NB4 (cell line): Measurements from ENCODE around the gene GALNT3.
A peak's percentile ranks its signal among the peaks of the same experiment; 100 is the strongest.

Experiments
- DNase-seq: peaks from one replicate; pipeline ENCODE4 v3.0.0; 2010; ENCODE audit warnings: low read depth
- H3K4me3 ChIP-seq: one replicate; pipeline ENCODE4 v1.5.1; 2011; ENCODE audit warnings: mild to moderate bottlenecking, low read depth, low read length, moderate library complexity
- MYC ChIP-seq: IDR thresholded peaks from 2 replicates; pipeline ENCODE4 v1.6.1; 2011; ENCODE audit warnings: low read depth, low read length
- POLR2A ChIP-seq: IDR thresholded peaks from 2 replicates; pipeline ENCODE4 v1.6.1; 2011; ENCODE audit warnings: mild to moderate bottlenecking; ENCODE audit not compliant: insufficient read length; ENCODE audit errors: extremely low read depth
- TF ChIP-seq, protein P1 (sequence below): IDR thresholded peaks from 2 replicates; pipeline ENCODE4 v1.6.1; 2011; ENCODE audit warnings: low read depth, low read length
- TF ChIP-seq, protein P2 (sequence below): IDR thresholded peaks from one replicate; pipeline ENCODE4 v1.5.1; 2012; ENCODE audit warnings: low read depth, low read length

GALNT3 gene

DNA sequence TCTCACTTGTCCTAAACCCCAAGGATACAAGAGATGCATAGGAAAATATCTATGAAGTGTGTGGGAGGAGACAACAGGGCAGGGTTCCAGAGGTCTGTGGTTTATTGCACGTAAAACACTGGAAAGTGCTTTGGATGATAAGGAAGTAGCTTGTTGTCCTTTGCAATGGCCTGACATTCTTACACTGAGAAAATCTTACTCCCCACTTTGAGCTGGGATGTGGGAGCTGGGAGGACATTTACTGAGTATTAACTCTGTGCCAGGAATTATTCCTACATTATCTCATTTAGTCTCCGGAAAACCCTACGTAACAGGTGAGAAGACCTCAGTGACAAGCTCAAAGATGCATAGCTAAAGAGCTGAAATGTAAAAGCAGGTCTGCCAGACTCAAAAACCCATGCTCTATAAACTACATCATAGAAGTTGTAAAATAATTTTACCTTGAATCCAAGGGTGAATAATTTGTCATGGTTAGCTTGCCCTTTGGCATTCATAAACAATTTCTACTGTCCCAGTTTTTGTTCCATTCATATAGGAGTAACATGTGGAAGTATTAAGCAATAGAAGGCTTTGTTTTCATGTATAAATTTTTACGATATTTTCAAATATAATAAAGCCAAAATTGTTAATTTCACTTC, 9.2 kb upstream of the GALNT3 start:
- no peak overlapping the region for H3K4me3 ChIP-seq
- TF ChIP-seq, protein P1, sequence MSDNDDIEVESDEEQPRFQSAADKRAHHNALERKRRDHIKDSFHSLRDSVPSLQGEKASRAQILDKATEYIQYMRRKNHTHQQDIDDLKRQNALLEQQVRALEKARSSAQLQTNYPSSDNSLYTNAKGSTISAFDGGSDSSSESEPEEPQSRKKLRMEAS = no peak
- no peak for TF ChIP-seq POLR2A
- TF ChIP-seq, protein P2, sequence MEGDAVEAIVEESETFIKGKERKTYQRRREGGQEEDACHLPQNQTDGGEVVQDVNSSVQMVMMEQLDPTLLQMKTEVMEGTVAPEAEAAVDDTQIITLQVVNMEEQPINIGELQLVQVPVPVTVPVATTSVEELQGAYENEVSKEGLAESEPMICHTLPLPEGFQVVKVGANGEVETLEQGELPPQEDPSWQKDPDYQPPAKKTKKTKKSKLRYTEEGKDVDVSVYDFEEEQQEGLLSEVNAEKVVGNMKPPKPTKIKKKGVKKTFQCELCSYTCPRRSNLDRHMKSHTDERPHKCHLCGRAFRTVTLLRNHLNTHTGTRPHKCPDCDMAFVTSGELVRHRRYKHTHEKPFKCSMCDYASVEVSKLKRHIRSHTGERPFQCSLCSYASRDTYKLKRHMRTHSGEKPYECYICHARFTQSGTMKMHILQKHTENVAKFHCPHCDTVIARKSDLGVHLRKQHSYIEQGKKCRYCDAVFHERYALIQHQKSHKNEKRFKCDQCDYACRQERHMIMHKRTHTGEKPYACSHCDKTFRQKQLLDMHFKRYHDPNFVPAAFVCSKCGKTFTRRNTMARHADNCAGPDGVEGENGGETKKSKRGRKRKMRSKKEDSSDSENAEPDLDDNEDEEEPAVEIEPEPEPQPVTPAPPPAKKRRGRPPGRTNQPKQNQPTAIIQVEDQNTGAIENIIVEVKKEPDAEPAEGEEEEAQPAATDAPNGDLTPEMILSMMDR = no peak
- TF ChIP-seq MYC = no peak

DNA sequence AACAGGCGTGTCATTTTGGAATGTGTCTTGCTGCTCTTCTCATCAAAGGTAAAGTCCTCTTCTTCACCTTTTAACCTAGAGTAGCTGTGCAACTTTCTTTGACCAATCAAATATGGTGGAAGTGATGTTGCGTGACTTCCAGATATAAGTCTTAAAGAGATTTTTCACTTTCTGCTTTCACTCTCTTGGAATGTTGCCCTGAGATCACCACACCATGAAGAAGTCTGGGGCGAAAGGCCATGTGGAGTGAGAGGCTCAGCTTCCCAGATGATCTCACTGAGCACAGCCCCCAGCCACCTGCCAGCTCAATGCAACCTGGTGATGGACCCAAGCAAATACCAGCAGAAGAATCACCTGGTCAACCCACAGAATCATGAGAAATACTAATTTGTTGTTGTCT, 7.1 kb upstream of the GALNT3 start:
- no peak for DNase-seq
- no peak for TF ChIP-seq MYC
- TF ChIP-seq, protein P2 = no peak
- TF ChIP-seq, protein P1 = no peak
- H3K4me3 ChIP-seq = no peak overlapping the region

More for the DNA sequence above, 9.2 kb upstream of the GALNT3 start:
- DNase-seq = peak; percentile 30

DNA sequence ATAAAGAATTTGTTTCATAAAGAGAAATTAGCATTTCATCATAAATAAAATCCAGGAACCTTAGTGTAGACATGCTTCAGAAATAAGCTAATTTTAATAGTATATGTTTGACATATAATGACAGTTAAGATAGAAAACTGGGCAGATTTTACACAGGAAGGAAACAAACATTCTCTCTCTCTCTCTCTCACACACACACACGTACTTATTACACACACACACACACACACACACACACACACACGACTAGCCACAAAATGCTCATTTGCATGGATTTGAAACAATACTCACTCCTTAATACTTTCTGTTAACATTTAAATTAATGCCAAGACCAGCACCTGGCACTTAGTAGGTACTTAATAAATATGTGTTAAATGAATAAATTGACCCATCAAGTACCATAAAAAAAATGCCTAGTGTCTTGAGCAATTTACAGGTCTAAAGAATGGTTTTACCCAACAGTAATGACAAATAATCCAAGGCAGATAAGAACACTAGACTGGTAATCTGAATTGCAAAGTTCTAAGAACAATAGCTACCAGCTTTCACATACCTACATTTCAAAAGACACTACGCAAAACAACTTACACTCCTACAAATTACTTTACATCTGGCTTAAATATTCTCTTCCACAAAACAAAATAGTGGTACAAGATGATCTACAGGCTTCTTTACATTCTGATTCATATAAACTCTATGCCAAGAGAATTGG, 2.9 kb upstream of the GALNT3 start:
- TF ChIP-seq, protein P1 = no peak
- TF ChIP-seq, protein P2 = no peak
- TF ChIP-seq POLR2A (no peak), MYC (no peak)
- no peak for DNase-seq
- H3K4me3 ChIP-seq = no peak overlapping the region

DNA sequence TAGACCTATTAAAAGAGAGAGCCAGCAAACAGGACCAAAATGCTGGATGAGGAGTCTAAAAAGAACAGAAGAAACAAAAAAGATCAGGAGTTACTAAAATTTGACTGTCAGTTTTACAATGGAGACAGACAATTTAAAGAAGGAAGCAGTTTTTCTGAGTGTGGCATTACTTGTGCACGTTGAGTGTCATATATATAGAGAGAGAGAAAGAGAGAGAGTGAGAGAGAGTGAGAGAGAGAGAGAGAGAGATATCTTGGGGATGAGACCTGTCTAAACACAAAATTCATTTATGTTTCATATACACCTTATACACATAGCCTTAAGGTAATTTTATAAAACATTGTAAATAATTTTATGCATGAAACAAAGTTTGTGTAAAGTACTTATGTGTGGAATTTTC, 2.1 kb upstream of the GALNT3 start:
- DNase-seq = no peak
- TF ChIP-seq, protein P1 = no peak
- TF ChIP-seq, protein P2 = no peak
- TF ChIP-seq MYC (no peak), POLR2A (no peak)
- no peak overlapping the region for H3K4me3 ChIP-seq

DNA sequence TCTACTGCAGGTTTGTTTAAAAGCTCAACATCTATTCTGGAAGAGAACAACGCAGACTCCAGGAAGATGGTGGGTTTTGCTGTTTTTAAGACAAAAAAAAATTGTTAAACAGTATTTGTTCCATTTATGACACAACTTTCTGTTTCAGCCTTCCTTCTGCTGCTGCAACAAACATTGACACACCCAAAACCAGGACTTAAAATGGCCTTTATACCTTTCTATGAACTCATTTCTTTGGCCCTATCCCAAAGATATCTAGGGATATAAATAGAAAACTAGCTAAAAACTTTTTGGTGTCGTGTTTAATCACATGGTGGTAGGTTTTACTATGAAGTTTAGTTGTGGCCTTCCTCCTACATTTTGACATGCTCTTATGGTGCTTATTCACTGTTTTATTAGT, 964 bp upstream of the GALNT3 start:
- no peak for DNase-seq
- no peak for TF ChIP-seq POLR2A
- TF ChIP-seq, protein P2 = no peak
- TF ChIP-seq MYC = no peak
- TF ChIP-seq, protein P1 = no peak
- H3K4me3 ChIP-seq = peak overlapping the region; percentile 54
